Natural killer cell (primary cell): ENCODE results near the gene DLG1. TPM values are rescaled to one million over a fixed set of nuclear protein-coding genes. Genes with fewer than 3 reads are reported as not detected.
"Not testable (repeated sequence)": the region's sequence is repeated elsewhere in the genome, so short reads cannot be mapped to it uniquely, and the experiment has no call there.

Experiments used
- ATAC-seq, 3 donors: fragments of 150-1000 bp in 2 of 3; fragments of 200-7000 bp in 1 of 3; cut with Tn5 transposase; 1 replicate in 1 of 3; 2 replicates in 2 of 3; pipeline ENCODE4 v1.10.0; 2021; ENCODE audit warnings: mild to moderate bottlenecking in 2 of 3, moderate library complexity in 2 of 3
- DNase-seq, 2 donors: peaks; one replicate each; pipeline versions ENCODE4 v3.0.0 to v3.0.0-alpha.2; 2013 to 2021; ENCODE audit warnings: mixed read lengths in 1 of 2
- H3K27ac ChIP-seq: one replicate; pipeline ENCODE4 v1.5.1; 2013; ENCODE audit warnings: mild to moderate bottlenecking, low read length
- H3K27me3 ChIP-seq: one replicate; pipeline ENCODE4 v1.6.1; 2013; ENCODE audit warnings: low read length; ENCODE audit not compliant: control insufficient read depth, insufficient read depth
- H3K36me3 ChIP-seq: one replicate; pipeline ENCODE4 v1.6.1; 2013; ENCODE audit warnings: low read length; ENCODE audit not compliant: control insufficient read depth, insufficient read depth
- H3K4me1 ChIP-seq: one replicate; pipeline ENCODE4 v1.6.1; 2013; ENCODE audit warnings: low read length; ENCODE audit not compliant: control insufficient read depth, insufficient read depth
- H3K4me3 ChIP-seq: one replicate; pipeline ENCODE4 v1.5.1; 2013; ENCODE audit warnings: low read length
- H3K9me3 ChIP-seq: one replicate; pipeline ENCODE4 v1.6.1; 2013; ENCODE audit warnings: low read length; ENCODE audit not compliant: control insufficient read depth, insufficient read depth
- H3K27ac Mint-ChIP-seq, 2 donors: one replicate each; pipeline ENCODE4 v1.8.0; 2022; ENCODE audit warnings: mild to moderate bottlenecking in 2 of 2, mixed read lengths in 2 of 2, moderate library complexity in 1 of 2
- H3K27me3 Mint-ChIP-seq, 2 donors: one replicate each; pipeline ENCODE4 v1.8.0; 2022; ENCODE audit warnings: low read depth in 2 of 2, mixed read lengths in 2 of 2
- H3K36me3 Mint-ChIP-seq: one replicate; pipeline ENCODE4 v1.8.0; 2022; ENCODE audit warnings: mixed read lengths
- H3K4me1 Mint-ChIP-seq, 2 donors: one replicate each; pipeline ENCODE4 v1.8.0; 2022; ENCODE audit warnings: mixed read lengths in 2 of 2
- H3K4me3 Mint-ChIP-seq: one replicate; pipeline ENCODE4 v1.8.0; 2022; ENCODE audit warnings: mild to moderate bottlenecking, moderate library complexity, mixed read lengths
- H3K9me3 Mint-ChIP-seq, 2 donors: one replicate each; pipeline ENCODE4 v1.8.0; 2022; ENCODE audit warnings: mixed read lengths in 2 of 2
- WGBS: methylation state at CpG from one replicate; pipeline ENCODE4 v1.1.7; 2013; ENCODE audit warnings: missing lambda C conversion rate; ENCODE audit not compliant: insufficient coverage; 5-methylcytosine and 5-hydroxymethylcytosine counted together
- intact Hi-C: fragments of 100-400 bp; cut with micrococcal nuclease; formaldehyde crosslinking; loops from one replicate; pipeline ENCODE4 v1.14.2; 2022
- total RNA-seq, 4 donors: library from RNA; stranded (reverse); fragments of 120-200 nt in 1 of 4; gene quantifications; one replicate each; pipeline versions ENCODE4 v1.2.3 to v1.2.4, GENCODE V29; 2013 to 2022
- TF ChIP-seq, protein P1 (sequence below): fragments of 200-600 bp; IDR thresholded peaks from one replicate; pipeline ENCODE4 v1.8.0; 2022; ENCODE audit warnings: antibody characterized with exemption

DLG1 gene
- total RNA-seq, 3 donors from 2014 or later (not counting 1 experiment from before 2014, with no cell fraction given): 82.0 to 91.8 (median 89.0) TPM

DNA sequence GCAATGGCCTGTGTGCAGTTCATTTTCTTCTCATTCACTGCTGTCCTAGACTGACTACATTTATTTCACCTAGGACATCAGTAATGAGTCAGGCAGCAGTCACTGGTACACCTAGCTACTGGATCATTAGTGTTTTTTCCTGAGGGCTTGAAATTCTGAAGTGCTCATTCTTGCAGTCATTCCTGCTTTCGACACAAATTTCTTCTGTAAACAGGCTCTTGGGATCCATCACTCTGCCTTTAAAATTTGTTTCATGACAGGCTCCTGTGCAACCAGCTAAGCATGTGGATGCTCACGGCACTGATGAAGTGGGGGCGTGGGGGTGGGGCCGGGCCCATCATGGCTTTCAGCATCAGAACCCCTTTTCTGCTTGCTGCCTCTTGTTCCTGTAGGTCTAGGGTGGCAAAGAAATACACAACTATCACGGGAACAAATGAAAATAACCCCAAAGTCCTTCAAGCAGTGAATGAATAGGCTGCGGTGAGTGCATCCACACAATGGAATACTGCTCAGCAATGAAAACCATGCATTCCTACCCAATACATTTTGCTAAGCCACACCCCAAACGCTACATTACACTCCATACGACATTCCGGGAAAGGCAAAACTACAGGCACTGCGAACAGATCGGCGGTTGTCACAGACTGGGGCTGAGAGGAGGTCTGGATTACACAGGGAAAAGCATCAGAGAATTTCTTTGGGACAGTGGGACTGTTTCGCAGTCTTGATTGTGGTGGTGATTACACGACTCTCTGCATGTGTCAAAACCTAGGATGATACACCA lies 259.5 kb downstream of the DLG1 start:
- Mint-ChIP-seq H3K36me3 (no peaks in the 10 kb centered on the region), H3K4me1 (peaks cover 0 to 5% of the 10 kb centered on the region in 2 donors), H3K4me3 (no peak overlapping the region), H3K27ac (no peak overlapping the region), H3K9me3 (no peaks in the 10 kb centered on the region), H3K27me3 (peaks cover 3 to 8% of the 10 kb centered on the region in 2 donors)
- Histone ChIP-seq H3K4me1 (no peaks in the 10 kb centered on the region), H3K36me3 (peaks cover 2% of the 10 kb centered on the region), H3K9me3 (no peaks in the 10 kb centered on the region), H3K27me3 (no peaks in the 10 kb centered on the region), H3K4me3 (no peak overlapping the region), H3K27ac (no peak overlapping the region)
- WGBS: 94% methylated on average over 14 of the region's 14 CpGs
- TF ChIP-seq, protein P1, sequence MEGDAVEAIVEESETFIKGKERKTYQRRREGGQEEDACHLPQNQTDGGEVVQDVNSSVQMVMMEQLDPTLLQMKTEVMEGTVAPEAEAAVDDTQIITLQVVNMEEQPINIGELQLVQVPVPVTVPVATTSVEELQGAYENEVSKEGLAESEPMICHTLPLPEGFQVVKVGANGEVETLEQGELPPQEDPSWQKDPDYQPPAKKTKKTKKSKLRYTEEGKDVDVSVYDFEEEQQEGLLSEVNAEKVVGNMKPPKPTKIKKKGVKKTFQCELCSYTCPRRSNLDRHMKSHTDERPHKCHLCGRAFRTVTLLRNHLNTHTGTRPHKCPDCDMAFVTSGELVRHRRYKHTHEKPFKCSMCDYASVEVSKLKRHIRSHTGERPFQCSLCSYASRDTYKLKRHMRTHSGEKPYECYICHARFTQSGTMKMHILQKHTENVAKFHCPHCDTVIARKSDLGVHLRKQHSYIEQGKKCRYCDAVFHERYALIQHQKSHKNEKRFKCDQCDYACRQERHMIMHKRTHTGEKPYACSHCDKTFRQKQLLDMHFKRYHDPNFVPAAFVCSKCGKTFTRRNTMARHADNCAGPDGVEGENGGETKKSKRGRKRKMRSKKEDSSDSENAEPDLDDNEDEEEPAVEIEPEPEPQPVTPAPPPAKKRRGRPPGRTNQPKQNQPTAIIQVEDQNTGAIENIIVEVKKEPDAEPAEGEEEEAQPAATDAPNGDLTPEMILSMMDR: no peak
- no peak for ATAC-seq
- intact Hi-C loops: no loop called here
- no peak for DNase-seq

DNA sequence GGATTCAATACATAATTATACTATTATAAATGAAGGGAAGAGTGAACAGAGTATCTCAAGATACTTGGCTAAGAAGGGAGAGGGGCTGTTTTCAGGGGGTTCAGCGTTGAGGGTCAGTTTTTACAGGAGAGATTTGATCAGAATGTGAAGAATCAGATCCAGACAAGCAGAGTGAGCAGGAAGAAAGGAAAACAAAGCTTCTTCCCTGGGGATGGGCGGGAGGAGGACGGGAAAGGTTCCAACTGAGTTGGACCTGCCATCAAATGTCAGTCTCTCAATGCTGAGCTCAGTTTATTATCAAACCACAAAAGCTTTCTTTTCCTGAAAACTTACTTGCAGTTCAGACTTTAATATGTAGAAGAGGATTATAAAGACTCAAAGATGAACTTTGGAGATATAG lies 262.8 kb downstream of the DLG1 start:
- H3K27ac Mint-ChIP-seq: no peak overlapping the region
- WGBS: 64% methylated on average over 3 of the region's 3 CpGs
- intact Hi-C loops: no loop called here
- no peak overlapping the region for H3K4me3 ChIP-seq
- DNase-seq: no peak
- H3K4me1 Mint-ChIP-seq: peaks cover under 1 to 5% of the 10 kb centered on the region in 2 donors
- H3K9me3 ChIP-seq: no peaks in the 10 kb centered on the region
- no peak overlapping the region for H3K4me3 Mint-ChIP-seq
- no peaks in the 10 kb centered on the region for H3K27me3 ChIP-seq
- H3K36me3 ChIP-seq: no peaks in the 10 kb centered on the region
- peaks cover 0 to 2% of the 10 kb centered on the region in 2 donors for H3K9me3 Mint-ChIP-seq
- no peaks in the 10 kb centered on the region for H3K36me3 Mint-ChIP-seq
- TF ChIP-seq, protein P1: no peak
- H3K4me1 ChIP-seq: peaks cover under 1% of the 10 kb centered on the region
- H3K27ac ChIP-seq: no peak overlapping the region
- no peak for ATAC-seq
- peaks cover 3 to 8% of the 10 kb centered on the region in 2 donors for H3K27me3 Mint-ChIP-seq

DNA sequence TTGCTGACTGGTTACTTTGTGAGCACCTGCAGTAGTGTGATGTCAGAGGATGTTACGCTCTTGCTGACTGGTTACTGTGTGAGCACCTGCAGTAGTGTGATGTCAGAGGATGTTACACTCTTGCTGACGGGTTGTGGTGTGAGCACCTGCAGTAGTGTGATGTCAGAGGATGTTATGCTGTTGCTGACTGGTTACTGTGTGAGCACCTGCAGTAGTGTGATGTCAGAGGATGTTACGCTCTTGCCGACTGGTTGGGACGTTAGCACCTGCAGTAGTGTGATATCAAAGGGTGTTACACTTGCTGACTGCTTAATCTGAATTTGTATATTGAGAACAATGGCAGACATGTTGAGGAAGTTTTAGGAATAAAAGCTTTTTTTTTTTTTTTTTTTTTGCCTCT lies 263.6 kb downstream of the DLG1 start:
- DNase-seq, H3K4me3 ChIP-seq, H3K36me3 Mint-ChIP-seq, H3K27me3 ChIP-seq, H3K27ac ChIP-seq, ATAC-seq, H3K9me3 ChIP-seq, H3K4me1 Mint-ChIP-seq, H3K4me3 Mint-ChIP-seq, H3K9me3 Mint-ChIP-seq, H3K4me1 ChIP-seq, H3K36me3 ChIP-seq, H3K27me3 Mint-ChIP-seq, intact Hi-C loops, H3K27ac Mint-ChIP-seq: not testable (repeated sequence)
- WGBS: 80% methylated on average over 5 of the region's 5 CpGs

DNA sequence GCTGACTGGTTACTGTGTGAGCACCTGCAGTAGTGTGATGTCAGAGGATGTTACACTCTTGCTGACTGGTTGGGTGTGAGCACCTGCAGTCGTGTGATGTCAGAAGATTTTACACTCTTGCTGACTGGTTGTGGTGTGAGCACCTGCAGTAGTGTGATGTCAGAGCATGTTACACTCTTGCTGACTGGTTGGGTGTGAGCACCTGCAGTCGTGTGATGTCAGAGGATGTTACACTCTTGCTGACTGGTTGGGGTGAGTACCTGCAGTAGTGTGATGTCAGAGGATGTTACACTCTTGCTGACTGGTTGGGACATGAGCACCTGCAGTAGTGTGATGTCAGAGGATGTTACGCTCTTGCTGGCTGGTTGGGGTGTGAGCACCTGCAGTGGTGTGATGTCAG lies 264.6 kb downstream of the DLG1 start:
- H3K9me3 ChIP-seq, H3K9me3 Mint-ChIP-seq, ATAC-seq, H3K27ac Mint-ChIP-seq, DNase-seq, H3K27me3 ChIP-seq, H3K27me3 Mint-ChIP-seq, H3K36me3 Mint-ChIP-seq, H3K27ac ChIP-seq, H3K4me3 ChIP-seq, intact Hi-C loops, H3K4me3 Mint-ChIP-seq, H3K36me3 ChIP-seq: not testable (repeated sequence)
- H3K4me1 ChIP-seq: peaks cover 14% of the 10 kb centered on the region
- WGBS: 84% methylated on average over 3 of the region's 3 CpGs
- peaks cover 5 to 16% of the 10 kb centered on the region in 2 donors for H3K4me1 Mint-ChIP-seq
